Endodermal cell (in vitro differentiated cells): ENCODE measurements around the gene NUP88. TPM values are rescaled to one million over a fixed set of nuclear protein-coding genes. Genes with fewer than 3 reads are reported as not detected.

Experiments used
- DNase-seq: peaks from one replicate; pipeline ENCODE4 v3.0.0-alpha.2; 2017
- H3K27ac ChIP-seq: 2 replicates; pipeline ENCODE4 v1.5.1; 2013; ENCODE audit warnings: mild to moderate bottlenecking, low read depth, low read length, moderate library complexity
- H3K27me3 ChIP-seq: 2 replicates; pipeline ENCODE4 v1.6.1; 2013; ENCODE audit warnings: mild to moderate bottlenecking, low read length, moderate library complexity; ENCODE audit not compliant: insufficient read depth, control insufficient read depth, poor library complexity, severe bottlenecking
- H3K36me3 ChIP-seq: 2 replicates; pipeline ENCODE4 v1.7.0; 2013; ENCODE audit warnings: mild to moderate bottlenecking, low read length, moderate library complexity; ENCODE audit not compliant: control insufficient read depth, insufficient read depth
- H3K4me1 ChIP-seq: one replicate; pipeline ENCODE4 v1.7.0; 2013; ENCODE audit warnings: low read length; ENCODE audit not compliant: control insufficient read depth, insufficient read depth
- H3K4me3 ChIP-seq: 2 replicates; pipeline ENCODE4 v1.5.1; 2013; ENCODE audit warnings: mild to moderate bottlenecking, low read length, moderate library complexity
- H3K9ac ChIP-seq: 2 replicates; pipeline ENCODE4 v1.6.1; 2013; ENCODE audit warnings: mild to moderate bottlenecking, low read length, moderate library complexity; ENCODE audit not compliant: poor library complexity, severe bottlenecking; ENCODE audit errors: extremely low read depth
- H3K9me3 ChIP-seq: 2 replicates; pipeline ENCODE4 v1.6.1; 2013; ENCODE audit warnings: mild to moderate bottlenecking, low read length, moderate library complexity; ENCODE audit not compliant: control insufficient read depth
- H3K27ac Mint-ChIP-seq: 2 replicates; pipeline ENCODE4 v1.8.0; 2020; ENCODE audit warnings: mixed read lengths
- H3K27me3 Mint-ChIP-seq: 2 replicates; pipeline ENCODE4 v1.8.0; 2021; ENCODE audit warnings: mild to moderate bottlenecking, mixed read lengths; ENCODE audit not compliant: insufficient read depth
- H3K36me3 Mint-ChIP-seq: 2 replicates; pipeline ENCODE4 v1.8.0; 2020; ENCODE audit warnings: low read depth, mixed read lengths
- H3K4me1 Mint-ChIP-seq: 2 replicates; pipeline ENCODE4 v1.8.0; 2020; ENCODE audit warnings: mixed read lengths
- H3K4me3 Mint-ChIP-seq: 2 replicates; pipeline ENCODE4 v1.8.0; 2020; ENCODE audit warnings: mild to moderate bottlenecking, moderate library complexity, mixed read lengths
- H3K9me3 Mint-ChIP-seq: 2 replicates; pipeline ENCODE4 v1.8.0; 2020; ENCODE audit warnings: mild to moderate bottlenecking, mixed read lengths
- WGBS, 2 experiments: methylation state at CpG; one replicate each; pipeline versions ENCODE4 v1.1.5 to v1.1.7; 2013; ENCODE audit warnings: missing lambda C conversion rate in 2 of 2, mixed read lengths in 1 of 2; ENCODE audit not compliant: insufficient coverage in 1 of 2, insufficient read length in 1 of 2; 5-methylcytosine and 5-hydroxymethylcytosine counted together
- total RNA-seq, 2 donors: library from RNA; stranded (reverse); fragmentation: NEBNext Ultra II Directional in 1 of 2; extraction: Animal tissue kit (Norgen Biotek cat#: 25700) in 1 of 2; gene quantifications; 2 replicates in 1 of 2; 3 replicates in 1 of 2; pipeline ENCODE4 v1.2.1, GENCODE V29; 2021
- TF ChIP-seq, protein P1 (sequence below): fragments of 200-600 bp; sonication (generic); conservative IDR thresholded peaks from 2 replicates; pipeline ENCODE4 v1.5.0; 2021; ENCODE audit warnings: antibody characterized with exemption, mild to moderate bottlenecking

NUP88 gene
- total RNA-seq, 2 donors from 2014 or later, result 72.2 to 79.0 TPM

DNA sequence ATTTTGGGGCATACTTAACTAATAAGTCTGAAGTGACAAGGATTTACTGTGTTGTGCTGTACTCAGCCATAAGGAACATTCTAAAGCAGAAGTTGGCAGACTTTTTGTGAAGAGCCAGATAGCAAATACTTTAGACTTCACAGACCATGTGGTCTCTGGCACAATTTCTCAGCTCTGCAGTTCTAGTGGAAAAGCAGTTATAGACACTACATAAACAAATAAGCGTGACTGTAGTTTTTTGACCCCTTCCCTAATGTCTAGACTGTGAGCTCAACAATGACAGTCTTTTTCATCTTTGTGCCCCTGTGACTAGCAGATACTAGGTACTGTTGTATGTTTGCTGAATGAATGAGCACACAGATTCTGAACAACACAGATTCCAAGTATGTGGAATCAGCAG lies 5.4 kb upstream of the NUP88 start:
- no peak overlapping the region for H3K4me3 Mint-ChIP-seq
- no peak overlapping the region for H3K9ac ChIP-seq
- H3K4me1 Mint-ChIP-seq, result peaks cover 6% of the 10 kb centered on the region
- H3K36me3 Mint-ChIP-seq, result peaks cover 75% of the 10 kb centered on the region
- no peaks in the 10 kb centered on the region for H3K27me3 Mint-ChIP-seq
- no peaks in the 10 kb centered on the region for H3K9me3 Mint-ChIP-seq
- peaks cover 68% of the 10 kb centered on the region for H3K36me3 ChIP-seq
- no peak overlapping the region for H3K27ac ChIP-seq
- no peak overlapping the region for H3K4me3 ChIP-seq
- H3K4me1 ChIP-seq, result no peaks in the 10 kb centered on the region
- no peaks in the 10 kb centered on the region for H3K9me3 ChIP-seq
- DNase-seq, result no peak
- WGBS, 2 experiments, result 92 to 100% methylated on average over 1 of the region's 1 CpG
- no peak overlapping the region for H3K27ac Mint-ChIP-seq
- TF ChIP-seq, protein P1, sequence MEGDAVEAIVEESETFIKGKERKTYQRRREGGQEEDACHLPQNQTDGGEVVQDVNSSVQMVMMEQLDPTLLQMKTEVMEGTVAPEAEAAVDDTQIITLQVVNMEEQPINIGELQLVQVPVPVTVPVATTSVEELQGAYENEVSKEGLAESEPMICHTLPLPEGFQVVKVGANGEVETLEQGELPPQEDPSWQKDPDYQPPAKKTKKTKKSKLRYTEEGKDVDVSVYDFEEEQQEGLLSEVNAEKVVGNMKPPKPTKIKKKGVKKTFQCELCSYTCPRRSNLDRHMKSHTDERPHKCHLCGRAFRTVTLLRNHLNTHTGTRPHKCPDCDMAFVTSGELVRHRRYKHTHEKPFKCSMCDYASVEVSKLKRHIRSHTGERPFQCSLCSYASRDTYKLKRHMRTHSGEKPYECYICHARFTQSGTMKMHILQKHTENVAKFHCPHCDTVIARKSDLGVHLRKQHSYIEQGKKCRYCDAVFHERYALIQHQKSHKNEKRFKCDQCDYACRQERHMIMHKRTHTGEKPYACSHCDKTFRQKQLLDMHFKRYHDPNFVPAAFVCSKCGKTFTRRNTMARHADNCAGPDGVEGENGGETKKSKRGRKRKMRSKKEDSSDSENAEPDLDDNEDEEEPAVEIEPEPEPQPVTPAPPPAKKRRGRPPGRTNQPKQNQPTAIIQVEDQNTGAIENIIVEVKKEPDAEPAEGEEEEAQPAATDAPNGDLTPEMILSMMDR, result no peak
- no peaks in the 10 kb centered on the region for H3K27me3 ChIP-seq

DNA sequence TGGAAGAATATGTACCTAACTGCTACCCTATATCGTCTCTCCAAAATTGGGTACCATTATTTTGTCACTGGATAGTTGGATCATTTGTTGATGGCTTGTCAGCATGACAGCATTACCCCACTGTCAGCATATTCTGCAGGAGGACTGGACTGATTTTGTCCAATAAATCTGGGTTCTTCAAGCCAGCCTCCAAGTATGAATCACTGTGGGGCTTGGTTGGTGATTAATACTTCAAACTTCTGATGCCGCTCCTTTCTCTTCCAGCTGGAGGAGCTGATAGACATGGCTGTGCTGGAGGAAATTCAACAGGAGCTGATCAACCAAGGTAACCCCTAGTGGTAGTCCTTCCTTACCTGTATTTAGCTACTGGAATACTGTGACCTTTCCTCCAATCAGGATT lies 3.0 kb upstream of the NUP88 start:
- TF ChIP-seq, protein P1, result peak; percentile 12

DNA sequence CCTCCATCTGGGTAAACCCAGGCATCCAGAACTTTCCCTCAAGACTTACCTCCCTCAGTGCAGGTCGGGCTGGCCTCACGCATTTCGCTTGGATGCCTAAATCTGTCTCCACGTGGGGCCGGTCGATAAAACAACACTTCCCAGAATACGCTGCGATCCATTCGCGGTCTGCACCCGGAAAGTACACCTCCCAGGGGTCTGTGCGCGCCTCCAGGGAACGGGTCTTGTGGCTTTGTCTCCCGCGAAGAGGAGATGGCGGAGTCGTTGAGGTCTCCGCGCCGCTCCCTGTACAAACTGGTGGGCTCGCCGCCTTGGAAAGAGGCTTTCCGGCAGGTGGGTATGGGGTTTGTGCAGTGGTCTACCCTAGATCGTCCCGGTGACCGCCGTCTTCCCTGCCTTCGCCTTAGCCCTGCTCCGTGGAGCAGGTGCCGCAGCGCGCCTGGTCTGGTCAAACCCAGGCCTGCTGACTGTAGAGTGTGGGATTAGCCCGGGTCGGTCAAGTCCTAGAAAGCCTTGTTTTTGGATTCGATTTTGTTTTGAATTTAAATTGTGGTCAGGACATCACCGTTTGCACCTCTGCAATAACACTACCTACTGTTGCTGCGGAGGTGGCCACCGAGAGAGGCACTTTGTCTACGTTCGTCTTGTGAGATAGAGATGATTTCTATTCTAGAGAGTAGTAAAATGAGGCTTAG lies 644 bp upstream of the NUP88 start, which contains the start of gene RPAIN:
RPAIN (plus strand) TSS at position 224 of the 695 bp plus-strand sequence; CDS start at position 253, 29 bp downstream.
- H3K27me3 ChIP-seq, result no peaks in the 10 kb centered on the region
- peak; percentile 98 for DNase-seq
- WGBS, 2 experiments, result 0 to 1% methylated on average over 19 to 41 of the region's 41 CpGs
- H3K9me3 ChIP-seq, result no peaks in the 10 kb centered on the region
- H3K9me3 Mint-ChIP-seq, result no peaks in the 10 kb centered on the region
- peaks cover 11% of the 10 kb centered on the region for H3K4me1 Mint-ChIP-seq
- H3K4me1 ChIP-seq, result no peaks in the 10 kb centered on the region
- H3K27ac Mint-ChIP-seq, result peak within 1 kb of the TSS; percentile 99
- H3K9ac ChIP-seq, result peak within 1 kb of the TSS; percentile 90
- H3K4me3 Mint-ChIP-seq, result peak within 1 kb of the TSS; percentile 96
- TF ChIP-seq, protein P1, result no peak
- H3K36me3 Mint-ChIP-seq, result peaks cover 39% of the 10 kb centered on the region
- peak within 1 kb of the TSS; percentile 74 for H3K27ac ChIP-seq
- peak within 1 kb of the TSS; percentile 98 for H3K4me3 ChIP-seq
- H3K27me3 Mint-ChIP-seq, result no peaks in the 10 kb centered on the region
- peaks cover 50% of the 10 kb centered on the region for H3K36me3 ChIP-seq

More for the DNA sequence above, 3.0 kb upstream of the NUP88 start:
- H3K4me1 Mint-ChIP-seq, result peaks cover 11% of the 10 kb centered on the region
- H3K27ac Mint-ChIP-seq, result no peak overlapping the region
- WGBS, 2 experiments, result 100% methylated on average over 2 of the region's 2 CpGs
- H3K4me1 ChIP-seq, result no peaks in the 10 kb centered on the region
- no peaks in the 10 kb centered on the region for H3K27me3 Mint-ChIP-seq
- no peak overlapping the region for H3K4me3 ChIP-seq
- H3K27ac ChIP-seq, result no peak overlapping the region
- no peak overlapping the region for H3K4me3 Mint-ChIP-seq
- no peaks in the 10 kb centered on the region for H3K9me3 ChIP-seq
- peaks cover 45% of the 10 kb centered on the region for H3K36me3 ChIP-seq
- no peak for DNase-seq
- no peak overlapping the region for H3K9ac ChIP-seq
- peaks cover 53% of the 10 kb centered on the region for H3K36me3 Mint-ChIP-seq
- H3K9me3 Mint-ChIP-seq, result no peaks in the 10 kb centered on the region
- H3K27me3 ChIP-seq, result no peaks in the 10 kb centered on the region
